C4-2B (cell line): ENCODE data around the gene IL17RD.

Experiments used
- CTCF ChIP-seq: fragments of 450-650 bp; conservative IDR thresholded peaks from 2 replicates; pipeline ENCODE4 v1.5.1; 2017; ENCODE audit warnings: mild to moderate bottlenecking
- ZFX ChIP-seq: fragments of 450-650 bp; IDR thresholded peaks from 2 replicates; pipeline ENCODE4 v1.6.1; 2017

DNA sequence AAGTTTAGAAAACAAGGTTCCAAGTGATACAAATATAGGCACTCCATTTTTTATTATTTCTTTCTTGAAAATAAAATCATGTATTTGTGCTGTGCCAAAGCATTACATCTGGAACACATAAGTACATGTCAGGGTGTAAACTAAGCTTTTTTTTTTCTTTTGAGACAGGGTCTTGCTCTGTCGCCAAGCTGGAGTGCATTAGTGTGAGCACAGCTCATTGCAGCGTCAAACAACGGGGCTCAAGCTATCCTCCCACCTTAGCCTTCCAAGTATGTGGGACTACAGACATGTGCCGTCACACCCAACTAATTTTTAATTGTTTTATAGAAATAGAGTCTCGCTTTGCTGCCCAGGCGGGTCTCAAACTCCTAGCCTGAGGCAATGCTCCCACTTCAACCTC, 95.7 kb downstream of the IL17RD start:
- TF ChIP-seq CTCF (no peak), ZFX (no peak)
